Neutrophil (primary cell): ENCODE data around the gene HEXA.
"Not testable (repeated sequence)": the region's sequence is repeated elsewhere in the genome, so short reads cannot be mapped to it uniquely, and the experiment has no call there.

Source experiments
- H3K27ac ChIP-seq: fragments of 200-600 bp; sonication (generic); 2 replicates; pipeline ENCODE4 v1.5.1; 2016; ENCODE audit warnings: mild to moderate bottlenecking, moderate library complexity
- H3K27me3 ChIP-seq: fragments of 200-600 bp; sonication (generic); 2 replicates; pipeline ENCODE4 v1.6.0; 2016; ENCODE audit warnings: mild to moderate bottlenecking
- H3K36me3 ChIP-seq: fragments of 200-600 bp; sonication (generic); 2 replicates; pipeline ENCODE4 v1.5.1; 2017
- H3K4me1 ChIP-seq, 2 experiments: fragments of 200-600 bp in 1 of 2; sonication (generic) in 1 of 2; 1 replicate in 1 of 2; 2 replicates in 1 of 2; pipeline versions ENCODE4 v1.5.1 to v1.6.1; 2013 to 2016; ENCODE audit warnings: low read depth in 1 of 2, low read length in 1 of 2, mild to moderate bottlenecking in 1 of 2, moderate library complexity in 1 of 2; ENCODE audit not compliant: control insufficient read depth in 1 of 2, insufficient read depth in 1 of 2
- H3K4me3 ChIP-seq, 2 experiments: fragments of 200-600 bp in 1 of 2; sonication (generic) in 1 of 2; 1 replicate in 1 of 2; 2 replicates in 1 of 2; pipeline ENCODE4 v1.5.1; 2013 to 2016; ENCODE audit warnings: low read depth in 1 of 2, low read length in 1 of 2, mild to moderate bottlenecking in 1 of 2, moderate library complexity in 1 of 2
- H3K9me3 ChIP-seq: fragments of 200-600 bp; sonication (generic); 2 replicates; pipeline ENCODE4 v1.5.1; 2016
- TF ChIP-seq, protein P1 (sequence below): fragments of 200-600 bp; sonication (generic); IDR thresholded peaks from 2 replicates; pipeline ENCODE4 v1.5.1; 2016; ENCODE audit warnings: antibody characterized with exemption

HEXA gene

DNA sequence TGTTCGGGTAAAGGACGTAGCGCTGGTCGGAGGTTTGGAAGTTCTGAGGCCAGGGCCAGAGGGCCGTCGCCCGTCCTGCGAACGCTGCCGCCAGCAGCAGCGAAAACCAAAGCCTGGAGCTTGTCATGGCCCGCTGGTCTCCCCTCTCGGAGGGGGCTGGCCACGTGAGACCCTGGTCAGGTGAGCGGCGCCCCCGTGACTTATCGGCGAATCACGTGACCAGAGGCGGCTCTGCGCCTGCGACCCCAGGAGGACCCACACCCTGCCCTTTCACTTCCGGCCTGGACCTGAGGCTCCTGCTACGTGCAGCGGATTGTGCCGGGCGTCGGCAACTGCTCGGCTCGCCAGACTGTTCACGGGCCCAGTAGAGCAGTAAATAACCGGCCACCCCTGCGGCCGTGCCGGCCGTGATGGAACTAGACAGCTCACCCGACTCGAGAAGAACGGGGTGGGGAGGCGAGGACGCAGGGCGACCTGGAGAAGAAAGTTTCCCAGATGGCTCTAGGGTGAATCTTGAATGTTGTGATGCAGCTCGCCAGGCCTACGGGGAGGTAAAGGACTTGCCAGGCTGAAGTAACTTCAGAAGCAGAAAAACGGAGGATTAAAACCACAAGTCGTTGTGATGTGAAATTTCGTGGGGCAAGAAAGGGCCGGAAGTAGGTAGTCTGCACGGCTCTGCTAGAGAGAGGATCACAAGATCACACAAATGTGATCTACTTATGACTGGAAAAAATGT lies at the start of gene HEXA:
Gene HEXA, minus strand, starts transcription at position 169 of the 736 bp plus-strand sequence. Its CDS starts 42 bp downstream, at position 127.
- TF ChIP-seq, protein P1, sequence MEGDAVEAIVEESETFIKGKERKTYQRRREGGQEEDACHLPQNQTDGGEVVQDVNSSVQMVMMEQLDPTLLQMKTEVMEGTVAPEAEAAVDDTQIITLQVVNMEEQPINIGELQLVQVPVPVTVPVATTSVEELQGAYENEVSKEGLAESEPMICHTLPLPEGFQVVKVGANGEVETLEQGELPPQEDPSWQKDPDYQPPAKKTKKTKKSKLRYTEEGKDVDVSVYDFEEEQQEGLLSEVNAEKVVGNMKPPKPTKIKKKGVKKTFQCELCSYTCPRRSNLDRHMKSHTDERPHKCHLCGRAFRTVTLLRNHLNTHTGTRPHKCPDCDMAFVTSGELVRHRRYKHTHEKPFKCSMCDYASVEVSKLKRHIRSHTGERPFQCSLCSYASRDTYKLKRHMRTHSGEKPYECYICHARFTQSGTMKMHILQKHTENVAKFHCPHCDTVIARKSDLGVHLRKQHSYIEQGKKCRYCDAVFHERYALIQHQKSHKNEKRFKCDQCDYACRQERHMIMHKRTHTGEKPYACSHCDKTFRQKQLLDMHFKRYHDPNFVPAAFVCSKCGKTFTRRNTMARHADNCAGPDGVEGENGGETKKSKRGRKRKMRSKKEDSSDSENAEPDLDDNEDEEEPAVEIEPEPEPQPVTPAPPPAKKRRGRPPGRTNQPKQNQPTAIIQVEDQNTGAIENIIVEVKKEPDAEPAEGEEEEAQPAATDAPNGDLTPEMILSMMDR, result no peak
- H3K4me1 ChIP-seq, result peaks cover 46 to 50% of the 10 kb centered on the region in 2 experiments
- peak within 1 kb of the TSS; percentile 71 to 82 for H3K4me3 ChIP-seq
- no peaks in the 10 kb centered on the region for H3K27me3 ChIP-seq
- no peaks in the 10 kb centered on the region for H3K9me3 ChIP-seq
- peak within 1 kb of the TSS; percentile 87 for H3K27ac ChIP-seq
- H3K36me3 ChIP-seq, result no peaks in the 10 kb centered on the region

DNA sequence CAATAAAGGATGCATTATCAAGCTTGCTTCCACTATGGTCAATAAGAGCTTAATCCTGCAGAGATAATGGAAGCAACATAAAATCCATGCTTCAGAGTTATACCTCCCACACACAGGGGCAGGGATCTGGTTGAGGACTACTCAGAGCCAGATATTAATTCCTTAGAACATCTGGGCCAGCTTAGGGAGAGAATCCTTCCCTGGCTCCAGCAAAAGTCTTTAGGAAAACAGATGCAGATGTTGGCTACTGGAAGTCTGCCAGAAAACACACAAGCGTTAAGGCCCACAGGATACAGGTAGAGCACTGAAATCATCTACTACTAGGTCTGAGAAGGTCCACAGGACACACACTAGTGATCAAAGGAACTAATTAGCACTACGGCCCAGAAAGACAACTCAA lies 47.4 kb upstream of the HEXA start:
- Histone ChIP-seq H3K4me1 (no peaks in the 10 kb centered on the region), H3K4me3 (no peak overlapping the region), H3K36me3 (no peaks in the 10 kb centered on the region), H3K27me3 (no peaks in the 10 kb centered on the region), H3K9me3 (no peaks in the 10 kb centered on the region), H3K27ac (no peak overlapping the region)
- TF ChIP-seq, protein P1, result no peak

DNA sequence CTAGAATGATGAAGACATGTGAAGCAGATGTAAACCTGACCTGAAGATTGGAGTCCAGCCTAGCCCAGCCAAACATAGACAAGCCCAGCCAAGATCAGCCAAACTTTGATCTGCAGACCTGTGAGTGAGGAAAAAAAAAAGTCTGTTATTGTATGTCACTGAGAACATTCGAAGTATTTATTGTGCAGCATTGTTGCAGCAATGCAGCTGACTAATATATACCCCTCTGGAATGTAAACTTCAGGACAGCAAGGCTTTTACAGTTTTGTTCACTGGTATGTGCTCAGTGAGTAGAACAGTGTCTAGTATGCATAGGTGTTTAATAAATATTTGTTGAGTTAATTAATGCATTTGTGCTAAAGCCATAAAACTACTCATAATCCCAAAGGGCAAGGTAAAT lies 45.7 kb upstream of the HEXA start:
- TF ChIP-seq, protein P1, result no peak
- Histone ChIP-seq H3K27ac (no peak overlapping the region), H3K36me3 (no peaks in the 10 kb centered on the region), H3K4me1 (no peaks in the 10 kb centered on the region), H3K9me3 (no peaks in the 10 kb centered on the region), H3K27me3 (no peaks in the 10 kb centered on the region), H3K4me3 (no peak overlapping the region)

DNA sequence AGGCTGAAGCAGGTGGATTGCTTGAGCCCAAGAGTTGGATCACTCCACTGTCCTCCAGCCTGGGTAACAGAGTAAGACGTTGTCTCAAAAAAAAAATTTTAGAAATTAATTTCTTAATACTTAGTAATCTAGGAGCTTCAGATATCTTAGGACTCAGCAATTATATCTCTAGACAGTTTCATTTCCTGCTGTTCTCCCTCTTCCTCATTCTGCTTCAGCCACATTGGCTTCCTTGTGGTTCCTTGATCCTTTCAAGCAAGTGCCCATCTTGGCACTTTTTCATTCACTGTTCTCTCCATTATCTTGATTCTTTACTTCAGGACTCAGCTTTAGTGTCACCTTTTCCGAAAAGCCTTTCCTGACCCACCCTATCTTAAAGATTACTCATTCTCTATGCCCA lies 44.8 kb upstream of the HEXA start:
- H3K4me3 ChIP-seq, result no peak overlapping the region
- no peak overlapping the region for H3K27ac ChIP-seq
- H3K36me3 ChIP-seq, result no peaks in the 10 kb centered on the region
- H3K27me3 ChIP-seq, result no peaks in the 10 kb centered on the region
- TF ChIP-seq, protein P1, result no peak
- no peaks in the 10 kb centered on the region for H3K4me1 ChIP-seq
- no peaks in the 10 kb centered on the region for H3K9me3 ChIP-seq

DNA sequence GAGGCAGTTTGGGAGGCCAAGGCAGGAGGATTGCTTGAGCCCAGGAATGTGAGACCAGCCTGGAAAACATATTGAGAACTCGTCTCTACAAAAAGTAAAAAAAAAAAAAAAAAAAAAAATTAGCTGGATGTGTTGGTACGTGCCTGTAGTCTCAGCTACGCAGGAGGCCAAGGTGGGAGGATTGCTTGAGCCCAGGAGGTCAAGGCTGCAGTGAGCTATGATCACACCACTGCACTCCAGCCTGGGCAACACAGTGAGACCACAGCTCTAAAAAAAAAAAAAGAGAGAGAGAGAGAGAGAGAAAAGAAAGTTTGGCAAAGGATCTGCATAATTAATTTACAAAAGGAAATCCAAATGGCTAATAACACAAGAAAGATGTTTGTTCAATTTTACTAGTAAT lies 44.0 kb upstream of the HEXA start:
- not testable (repeated sequence) for H3K4me1 ChIP-seq, H3K27ac ChIP-seq, H3K9me3 ChIP-seq, H3K27me3 ChIP-seq, H3K36me3 ChIP-seq, H3K4me3 ChIP-seq

DNA sequence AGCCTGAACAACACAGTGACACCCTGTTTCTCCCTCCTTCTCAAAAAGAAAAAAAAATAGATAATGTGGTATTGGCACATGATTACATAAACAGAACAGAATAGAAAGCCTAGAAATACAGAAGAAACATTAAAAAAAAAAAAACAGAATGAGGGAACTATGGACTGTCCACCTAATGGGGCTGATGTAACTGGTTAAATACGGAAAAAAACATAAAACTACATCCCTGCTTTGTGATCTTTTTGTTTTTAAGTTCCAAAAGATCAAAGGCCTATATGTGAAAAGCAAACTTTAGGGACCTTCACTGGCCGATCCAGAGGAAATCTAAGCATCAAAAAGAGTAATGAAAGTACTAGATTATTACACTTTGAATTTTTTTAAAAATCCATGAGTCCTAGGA lies 39.5 kb upstream of the HEXA start:
- TF ChIP-seq, protein P1, result no peak
- Histone ChIP-seq H3K4me1 (no peaks in the 10 kb centered on the region), H3K4me3 (no peak overlapping the region), H3K27me3 (no peaks in the 10 kb centered on the region), H3K36me3 (no peaks in the 10 kb centered on the region), H3K27ac (no peak overlapping the region), H3K9me3 (no peaks in the 10 kb centered on the region)

DNA sequence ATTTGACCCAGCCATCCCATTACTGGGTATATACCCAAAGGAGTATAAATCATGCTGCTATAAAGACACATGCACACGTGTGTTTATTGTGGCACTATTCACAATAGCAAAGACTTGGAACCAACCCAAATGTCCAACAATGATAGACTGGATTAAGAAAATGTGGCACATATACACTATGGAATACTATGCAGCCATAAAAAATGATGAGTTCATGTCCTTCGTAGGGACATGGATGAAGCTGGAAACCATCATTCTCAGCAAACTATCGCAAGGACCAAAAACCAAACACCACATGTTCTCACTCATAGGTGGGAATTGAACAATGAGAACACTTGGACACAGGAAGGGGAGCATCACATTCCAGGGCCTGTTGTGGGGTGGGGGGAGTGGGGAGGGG lies 37.5 kb upstream of the HEXA start:
- not testable (repeated sequence) for H3K4me3 ChIP-seq, H3K4me1 ChIP-seq, H3K27me3 ChIP-seq, H3K36me3 ChIP-seq, H3K9me3 ChIP-seq, H3K27ac ChIP-seq
